ENCODE results near the gene TMED6.
"Not testable (repeated sequence)": the region's sequence is repeated elsewhere in the genome, so short reads cannot be mapped to it uniquely, and the experiment has no call there.

TMED6 gene

DNA sequence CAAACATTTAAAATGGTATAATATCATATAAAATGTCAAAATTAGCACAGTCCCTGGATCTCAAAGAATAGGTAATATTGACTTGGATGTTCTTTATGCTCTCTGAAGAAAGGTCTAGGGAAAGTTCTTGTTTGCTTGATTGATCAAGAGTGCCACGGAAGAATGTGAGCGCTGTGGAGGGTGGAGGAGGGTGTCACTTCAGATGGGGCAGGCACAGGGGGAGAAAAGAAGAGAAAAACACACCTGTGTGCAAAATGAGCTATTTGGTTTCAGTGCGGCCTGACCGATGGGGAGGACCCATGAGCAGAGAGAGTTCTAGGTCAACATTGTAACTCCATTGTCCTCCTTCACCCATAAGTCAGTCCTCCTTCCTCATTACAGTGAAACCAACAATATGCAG is 49.3 kb downstream of the TMED6 start:
- DNase-seq (ENCODE audit: low read depth): no peak
- TF ChIP-seq, protein P1, sequence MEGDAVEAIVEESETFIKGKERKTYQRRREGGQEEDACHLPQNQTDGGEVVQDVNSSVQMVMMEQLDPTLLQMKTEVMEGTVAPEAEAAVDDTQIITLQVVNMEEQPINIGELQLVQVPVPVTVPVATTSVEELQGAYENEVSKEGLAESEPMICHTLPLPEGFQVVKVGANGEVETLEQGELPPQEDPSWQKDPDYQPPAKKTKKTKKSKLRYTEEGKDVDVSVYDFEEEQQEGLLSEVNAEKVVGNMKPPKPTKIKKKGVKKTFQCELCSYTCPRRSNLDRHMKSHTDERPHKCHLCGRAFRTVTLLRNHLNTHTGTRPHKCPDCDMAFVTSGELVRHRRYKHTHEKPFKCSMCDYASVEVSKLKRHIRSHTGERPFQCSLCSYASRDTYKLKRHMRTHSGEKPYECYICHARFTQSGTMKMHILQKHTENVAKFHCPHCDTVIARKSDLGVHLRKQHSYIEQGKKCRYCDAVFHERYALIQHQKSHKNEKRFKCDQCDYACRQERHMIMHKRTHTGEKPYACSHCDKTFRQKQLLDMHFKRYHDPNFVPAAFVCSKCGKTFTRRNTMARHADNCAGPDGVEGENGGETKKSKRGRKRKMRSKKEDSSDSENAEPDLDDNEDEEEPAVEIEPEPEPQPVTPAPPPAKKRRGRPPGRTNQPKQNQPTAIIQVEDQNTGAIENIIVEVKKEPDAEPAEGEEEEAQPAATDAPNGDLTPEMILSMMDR (conservative IDR thresholded peaks at IDR 0.05; ENCODE audit: low read depth, low read length): no peak
- H3K4me3 ChIP-seq (ENCODE audit: low read depth, low read length): no peak overlapping the region

DNA sequence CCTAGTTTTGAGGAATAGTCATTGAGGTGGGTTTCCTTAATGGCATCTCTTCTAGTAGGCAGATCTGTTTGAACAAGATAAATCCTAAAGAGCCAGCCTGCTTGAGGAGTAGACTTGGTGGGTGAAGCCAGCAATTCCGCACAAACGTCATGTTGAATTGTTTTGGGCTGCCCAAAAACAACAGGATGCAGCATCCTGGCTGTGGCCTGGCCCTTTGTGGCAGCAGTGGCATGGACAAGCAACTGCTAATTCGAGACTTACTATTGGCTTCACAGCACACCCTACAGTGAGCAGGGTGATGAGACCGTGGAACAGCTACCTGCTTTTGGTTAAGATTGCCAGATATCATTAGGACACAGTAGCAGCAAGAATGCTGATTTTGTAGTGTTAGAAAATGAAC is 49.7 kb downstream of the TMED6 start:
- TF ChIP-seq, protein P1 (conservative IDR thresholded peaks at IDR 0.05; ENCODE audit: low read depth, low read length): no peak
- DNase-seq (ENCODE audit: low read depth): no peak
- no peak overlapping the region for H3K4me3 ChIP-seq (ENCODE audit: low read depth, low read length)

- H3K4me3 ChIP-seq (ENCODE audit: low read depth, low read length): no peak overlapping the region
Observed at GRCh38 chr16:69301187-69301586, 50.4 kb downstream of the TMED6 start.

DNA sequence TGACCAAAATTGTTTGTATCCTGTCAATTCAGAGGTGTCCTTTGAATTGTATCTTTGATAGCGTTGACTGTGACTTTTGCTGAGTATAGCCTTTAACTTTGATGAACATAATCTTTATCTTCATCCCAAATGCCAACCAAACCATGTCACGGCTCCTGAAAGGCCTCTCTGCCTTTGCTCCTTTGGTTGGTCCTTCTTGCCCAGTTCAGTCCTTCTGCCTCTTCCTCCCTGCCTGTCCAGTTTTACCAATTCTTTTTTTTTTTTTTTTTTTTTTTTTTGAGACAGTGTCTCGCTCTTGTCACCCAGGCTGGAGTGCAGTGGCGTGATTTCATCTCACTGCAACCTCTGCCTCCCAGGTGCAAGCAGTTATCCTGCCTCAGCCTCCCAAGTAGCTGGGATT is 53.3 kb downstream of the TMED6 start:
- H3K4me3 ChIP-seq (ENCODE audit: low read depth, low read length): no peak overlapping the region
- DNase-seq (ENCODE audit: low read depth): no peak
- TF ChIP-seq, protein P1 (conservative IDR thresholded peaks at IDR 0.05; ENCODE audit: low read depth, low read length): no peak

More at GRCh38 chr16:69301187-69301586, 50.4 kb downstream of the TMED6 start:
- TF ChIP-seq, protein P1 (conservative IDR thresholded peaks at IDR 0.05; ENCODE audit: low read depth, low read length): no peak
- no peak for DNase-seq (ENCODE audit: low read depth)

GRCh38 chr16:69296771-69297170 is 54.8 kb downstream of the TMED6 start:
- DNase-seq (ENCODE audit: low read depth); H3K4me3 ChIP-seq (ENCODE audit: low read depth, low read length): not testable (repeated sequence)

DNA sequence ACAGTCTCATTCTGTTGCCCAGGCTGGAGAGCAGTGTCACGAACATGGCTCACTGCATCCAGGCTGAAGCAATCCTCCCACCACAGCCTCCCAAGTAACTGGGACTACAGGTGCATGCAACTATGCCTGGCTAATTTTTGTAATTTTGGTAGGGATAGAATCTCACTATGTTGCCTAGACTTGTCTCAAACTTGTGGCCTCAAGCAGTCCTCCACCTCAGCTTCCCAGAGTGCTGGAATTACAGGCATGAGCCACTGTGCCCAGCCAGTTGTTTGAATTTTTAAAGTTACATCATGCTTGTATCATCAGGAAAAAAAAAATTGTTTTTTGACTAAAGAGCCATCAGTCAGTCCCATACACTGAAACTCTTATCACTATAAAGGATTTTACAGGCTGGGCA is 57.5 kb downstream of the TMED6 start:
- DNase-seq (ENCODE audit: low read depth): peak; percentile 16
- H3K4me3 ChIP-seq (ENCODE audit: low read depth, low read length): no peak overlapping the region
- TF ChIP-seq, protein P1 (conservative IDR thresholded peaks at IDR 0.05; ENCODE audit: low read depth, low read length): no peak

- TF ChIP-seq, protein P1 (conservative IDR thresholded peaks at IDR 0.05; ENCODE audit: low read depth, low read length): no peak
- no peak overlapping the region for H3K4me3 ChIP-seq (ENCODE audit: low read depth, low read length)
- no peak for DNase-seq (ENCODE audit: low read depth)
Observed at GRCh38 chr16:69293401-69293800, 58.2 kb downstream of the TMED6 start.
